H9 (cell line): Measurements from ENCODE around the gene RARB. TPM values are rescaled to one million over a fixed set of nuclear protein-coding genes. Genes with fewer than 3 reads are reported as not detected.

Source experiments
- DNase-seq: peaks from one replicate; pipeline ENCODE4 v3.0.0-alpha.2; 2017
- H2AFZ ChIP-seq: one replicate; pipeline ENCODE4 v1.6.1; 2013; ENCODE audit warnings: mild to moderate bottlenecking, low read length, control low read depth, moderate library complexity
- H2AK5ac ChIP-seq: 2 replicates; pipeline ENCODE4 v1.6.1; 2013; ENCODE audit warnings: low read length, control low read depth, mixed read lengths; ENCODE audit not compliant: insufficient read length
- H2BK120ac ChIP-seq: one replicate; pipeline ENCODE4 v1.6.1; 2013; ENCODE audit warnings: low read depth, mild to moderate bottlenecking, low read length, control low read depth, inconsistent platforms; ENCODE audit not compliant: poor library complexity, severe bottlenecking
- H2BK12ac ChIP-seq: 2 replicates; pipeline ENCODE4 v1.6.1; 2013; ENCODE audit warnings: low read length, control low read depth, mixed read lengths, low read depth; ENCODE audit not compliant: insufficient read length
- H2BK15ac ChIP-seq: 2 replicates; pipeline ENCODE4 v1.6.1; 2013; ENCODE audit warnings: low read depth, low read length, control low read depth
- H2BK20ac ChIP-seq: one replicate; pipeline ENCODE4 v1.6.1; 2013; ENCODE audit warnings: low read depth, mild to moderate bottlenecking, low read length, control low read depth, inconsistent platforms; ENCODE audit not compliant: poor library complexity, severe bottlenecking
- H2BK5ac ChIP-seq: 2 replicates; pipeline ENCODE4 v1.6.1; 2013; ENCODE audit warnings: low read length, control low read depth, mixed read lengths; ENCODE audit not compliant: insufficient read length
- H3K14ac ChIP-seq: 2 replicates; pipeline ENCODE4 v1.6.1; 2013; ENCODE audit warnings: low read length, control low read depth; ENCODE audit not compliant: insufficient read depth
- H3K18ac ChIP-seq: 2 replicates; pipeline ENCODE4 v1.6.1; 2013; ENCODE audit warnings: low read depth, mild to moderate bottlenecking, mixed read lengths, low read length, control low read depth; ENCODE audit not compliant: insufficient read length
- H3K23ac ChIP-seq: 2 replicates; pipeline ENCODE4 v1.6.1; 2013; ENCODE audit warnings: low read length, control low read depth, mixed read lengths, low read depth; ENCODE audit not compliant: insufficient read length
- H3K23me2 ChIP-seq: 2 replicates; pipeline ENCODE4 v1.6.1; 2013; ENCODE audit warnings: low read depth, mild to moderate bottlenecking, mixed read lengths, low read length, control low read depth; ENCODE audit not compliant: insufficient read length, poor library complexity, severe bottlenecking
- H3K27ac ChIP-seq: 2 replicates; pipeline ENCODE4 v1.5.1; 2013; ENCODE audit warnings: low read length, control low read depth, mixed read lengths, low read depth; ENCODE audit not compliant: insufficient read length
- H3K27me3 ChIP-seq: 2 replicates; pipeline ENCODE4 v1.6.1; 2013; ENCODE audit warnings: low read length, control low read depth, inconsistent platforms; ENCODE audit not compliant: insufficient read depth
- H3K4ac ChIP-seq: 2 replicates; pipeline ENCODE4 v1.6.1; 2013; ENCODE audit warnings: low read depth, mild to moderate bottlenecking, control low read depth, inconsistent platforms, low read length, moderate library complexity
- H3K4me1 ChIP-seq: 2 replicates; pipeline ENCODE4 v1.6.1; 2013; ENCODE audit warnings: low read length, control low read depth, inconsistent platforms; ENCODE audit not compliant: insufficient read depth
- H3K4me2 ChIP-seq: 2 replicates; pipeline ENCODE4 v1.6.1; 2013; ENCODE audit warnings: low read length, control low read depth, mixed read lengths; ENCODE audit not compliant: insufficient read length, insufficient read depth
- H3K56ac ChIP-seq: 2 replicates; pipeline ENCODE4 v1.6.1; 2013; ENCODE audit warnings: low read depth, mild to moderate bottlenecking, mixed read lengths, low read length, control low read depth; ENCODE audit not compliant: insufficient read length
- H3K79me1 ChIP-seq: 2 replicates; pipeline ENCODE4 v1.6.1; 2013; ENCODE audit warnings: low read depth, mild to moderate bottlenecking, moderate library complexity, low read length, control low read depth, inconsistent platforms; ENCODE audit not compliant: insufficient read depth, poor library complexity, severe bottlenecking
- H3K79me2 ChIP-seq: 2 replicates; pipeline ENCODE4 v1.6.1; 2013; ENCODE audit warnings: low read length, control low read depth, inconsistent platforms; ENCODE audit not compliant: insufficient read depth
- H3K9ac ChIP-seq: 2 replicates; pipeline ENCODE4 v1.6.1; 2013; ENCODE audit warnings: low read length, control low read depth, mixed read lengths; ENCODE audit not compliant: insufficient read length; ENCODE audit errors: extremely low read depth
- H3K9me3 ChIP-seq: one replicate; pipeline ENCODE4 v1.6.1; 2013; ENCODE audit warnings: low read depth, low read length, inconsistent platforms; ENCODE audit not compliant: control insufficient read depth
- H3T11ph ChIP-seq: one replicate; pipeline ENCODE4 v1.6.1; 2013; ENCODE audit warnings: mild to moderate bottlenecking, low read length, control low read depth, inconsistent platforms
- H4K20me1 ChIP-seq: one replicate; pipeline ENCODE4 v1.6.1; 2013; ENCODE audit not compliant: control insufficient read depth, insufficient read length, insufficient read depth
- H4K5ac ChIP-seq: 2 replicates; pipeline ENCODE4 v1.6.1; 2013; ENCODE audit warnings: low read depth, mild to moderate bottlenecking, mixed read lengths, low read length, control low read depth; ENCODE audit not compliant: insufficient read length
- H4K8ac ChIP-seq: replicated peaks from 2 replicates; pipeline ENCODE4 v1.6.1; 2013; ENCODE audit warnings: low read length, control low read depth, mixed read lengths, low read depth; ENCODE audit not compliant: insufficient read length
- H4K91ac ChIP-seq: 2 replicates; pipeline ENCODE4 v1.6.1; 2013; ENCODE audit warnings: low read depth, mild to moderate bottlenecking, moderate library complexity, mixed read lengths, low read length, control low read depth; ENCODE audit not compliant: insufficient read length
- H3K27ac Mint-ChIP-seq, 3 experiments: 2 replicates in 2 of 3; 3 replicates in 1 of 3; pipeline ENCODE4 v1.8.0; 2020 to 2021; ENCODE audit warnings: mixed read lengths in 3 of 3, mild to moderate bottlenecking in 1 of 3, moderate library complexity in 1 of 3
- H3K27me3 Mint-ChIP-seq: 2 replicates; pipeline ENCODE4 v1.8.0; 2021; ENCODE audit warnings: low read depth, mild to moderate bottlenecking, moderate library complexity, mixed read lengths
- H3K36me3 Mint-ChIP-seq, 3 experiments: 2 replicates in 2 of 3; 3 replicates in 1 of 3; pipeline ENCODE4 v1.8.0; 2020 to 2021; ENCODE audit warnings: low read depth in 3 of 3, mixed read lengths in 3 of 3; ENCODE audit not compliant: insufficient read depth in 1 of 3
- H3K4me1 Mint-ChIP-seq, 2 experiments: 2 replicates each; pipeline ENCODE4 v1.8.0; 2020; ENCODE audit warnings: mixed read lengths in 2 of 2
- H3K4me3 Mint-ChIP-seq, 2 experiments: 2 replicates in 1 of 2; 3 replicates in 1 of 2; pipeline ENCODE4 v1.8.0; 2020 to 2021; ENCODE audit warnings: mild to moderate bottlenecking in 2 of 2, mixed read lengths in 2 of 2, moderate library complexity in 1 of 2
- H3K9me3 Mint-ChIP-seq, 2 experiments: 2 replicates in 1 of 2; 3 replicates in 1 of 2; pipeline ENCODE4 v1.8.0; 2020; ENCODE audit warnings: mild to moderate bottlenecking in 2 of 2, mixed read lengths in 2 of 2, moderate library complexity in 1 of 2
- CTCF ChIP-seq: fragments of 200-600 bp; sonication (generic); conservative IDR thresholded peaks from 3 replicates; pipeline ENCODE4 v1.8.0; 2021; ENCODE audit warnings: antibody characterized with exemption, mild to moderate bottlenecking
- WGBS: extraction: QIAGEN DNeasy Blood & Tissue Kit; methylation state at CpG from one replicate; pipeline ENCODE4 v1.1.7; 2013; ENCODE audit warnings: missing lambda C conversion rate, low lambda C conversion rate, mixed read lengths; ENCODE audit not compliant: insufficient read length; ENCODE audit errors: extremely low coverage; 5-methylcytosine and 5-hydroxymethylcytosine counted together
- total RNA-seq: library from RNA; stranded (reverse); gene quantifications from 2 replicates; pipeline ENCODE4 v1.2.1, GENCODE V29; 2021

The RARB gene
- total RNA-seq, 1 experiment from 2014 or later: 0.22 TPM

- Histone ChIP-seq H3K9ac (no peak overlapping the region), H3K27ac (no peak overlapping the region), H3K4ac (no peak overlapping the region), H2BK12ac (no peak overlapping the region), H4K8ac (no peak overlapping the region), H3K79me1 (no peaks in the 10 kb centered on the region), H3K9me3 (no peaks in the 10 kb centered on the region), H3K56ac (no peak overlapping the region), H3K14ac (no peak overlapping the region), H4K20me1 (no peaks in the 10 kb centered on the region), H3K4me2 (no peak overlapping the region), H2AK5ac (no peak overlapping the region), H3K79me2 (no peaks in the 10 kb centered on the region), H4K91ac (no peak overlapping the region), H4K5ac (no peak overlapping the region), H3T11ph (no peak overlapping the region), H3K4me1 (no peaks in the 10 kb centered on the region), H3K18ac (no peak overlapping the region), H2BK120ac (no peak overlapping the region), H3K23me2 (no peaks in the 10 kb centered on the region), H2AFZ (no peak overlapping the region), H2BK20ac (no peak overlapping the region), H2BK5ac (no peak overlapping the region), H3K27me3 (no peaks in the 10 kb centered on the region; the same call in 1 of the 2 replicates), H3K23ac (no peak overlapping the region), H2BK15ac (no peak overlapping the region)
- WGBS: no CpG with 5 or more reads among the region's 5 CpGs
- Mint-ChIP-seq H3K36me3 (no peaks in the 10 kb centered on the region), H3K4me3 (no peak overlapping the region), H3K27ac (no peak overlapping the region), H3K27me3 (peaks cover 2% of the 10 kb centered on the region), H3K9me3 (no peaks in the 10 kb centered on the region), H3K4me1 (peaks cover 0 to 2% of the 10 kb centered on the region in 2 experiments; a peak in 1 of 4 replicates)
- peak; percentile 50 for TF ChIP-seq CTCF
- no peak for DNase-seq
These were observed 138.4 kb downstream of the RARB start for GRCh38 chr3:25566358-25566920.
